Stimulated activated naive CD8-positive, alpha-beta T cell treated with anti-CD3 and anti-CD28 coated beads, Interleukin-15, amount 100 ng/mL, for 72 hours (primary cell): ENCODE data around the gene DCAF5.
A peak's percentile ranks its signal among the peaks of the same experiment; 100 is the strongest.
"Not testable (repeated sequence)": the region's sequence is repeated elsewhere in the genome, so short reads cannot be mapped to it uniquely, and the experiment has no call there.

Experiments
- ATAC-seq: fragments of 150-1000 bp; cut with Tn5 transposase; 2 replicates; pipeline ENCODE4 v1.10.0; 2021; ENCODE audit warnings: mild to moderate bottlenecking, moderate library complexity
- DNase-seq, 2 donors: peaks; one replicate each; pipeline ENCODE4 v3.0.0; 2021 to 2022
- H3K27ac Mint-ChIP-seq, 2 donors: one replicate each; pipeline ENCODE4 v1.8.0; 2022; ENCODE audit warnings: mild to moderate bottlenecking in 2 of 2, mixed read lengths in 2 of 2, moderate library complexity in 2 of 2
- H3K27me3 Mint-ChIP-seq: one replicate; pipeline ENCODE4 v1.8.0; 2022; ENCODE audit warnings: mixed read lengths
- H3K4me1 Mint-ChIP-seq: one replicate; pipeline ENCODE4 v1.8.0; 2022; ENCODE audit warnings: mild to moderate bottlenecking, mixed read lengths
- H3K4me3 Mint-ChIP-seq, 2 donors: one replicate each; pipeline ENCODE4 v1.8.0; 2022; ENCODE audit warnings: mild to moderate bottlenecking in 2 of 2, mixed read lengths in 2 of 2, moderate library complexity in 1 of 2
- H3K9me3 Mint-ChIP-seq, 2 donors: one replicate each; pipeline ENCODE4 v1.8.0; 2022; ENCODE audit warnings: mixed read lengths in 2 of 2

The DCAF5 gene

DNA sequence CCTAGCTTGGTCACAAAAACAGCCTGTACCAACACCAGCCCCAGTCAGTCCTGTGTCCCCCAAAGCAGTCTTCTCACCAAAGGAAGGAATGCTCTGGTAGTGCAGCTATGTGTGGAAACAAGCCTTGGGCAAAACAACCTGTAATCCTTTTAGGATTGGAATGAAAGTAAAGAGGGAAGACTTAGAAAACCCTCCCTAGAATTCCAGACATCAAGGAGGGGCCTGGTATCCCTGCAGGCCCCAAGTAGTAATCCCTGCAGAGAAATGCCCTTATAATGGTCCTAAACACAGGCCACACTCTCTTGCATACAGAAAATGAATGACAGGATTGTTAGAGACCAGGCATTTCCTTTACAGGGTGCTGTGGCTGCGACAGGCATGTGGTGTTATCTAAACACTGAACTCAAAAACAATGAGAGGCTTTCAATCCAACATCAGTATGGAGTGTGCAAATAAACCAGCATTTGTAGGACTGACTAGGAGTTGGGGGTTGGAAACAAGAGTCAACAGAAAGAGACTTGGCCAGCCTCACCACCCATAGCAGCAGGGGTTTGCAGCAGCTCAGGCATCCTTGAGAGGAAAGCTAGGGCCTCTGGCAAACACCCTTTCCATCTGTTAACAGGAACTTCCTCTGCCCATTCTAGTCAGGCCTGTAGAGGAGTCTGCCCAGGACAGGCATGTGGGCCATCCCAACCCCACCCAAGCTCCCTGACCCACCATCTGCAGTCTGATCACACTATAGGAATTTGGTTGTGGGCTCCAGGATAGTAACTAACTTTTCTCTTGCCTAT lies 59.1 kb downstream of the DCAF5 start:
- DNase-seq = no peak
- no peaks in the 10 kb centered on the region for H3K9me3 Mint-ChIP-seq
- peak overlapping the region; percentile 28 to 79 for H3K27ac Mint-ChIP-seq
- H3K4me3 Mint-ChIP-seq = no peak overlapping the region
- no peak for ATAC-seq
- peaks cover 33% of the 10 kb centered on the region for H3K4me1 Mint-ChIP-seq
- H3K27me3 Mint-ChIP-seq = no peaks in the 10 kb centered on the region

DNA sequence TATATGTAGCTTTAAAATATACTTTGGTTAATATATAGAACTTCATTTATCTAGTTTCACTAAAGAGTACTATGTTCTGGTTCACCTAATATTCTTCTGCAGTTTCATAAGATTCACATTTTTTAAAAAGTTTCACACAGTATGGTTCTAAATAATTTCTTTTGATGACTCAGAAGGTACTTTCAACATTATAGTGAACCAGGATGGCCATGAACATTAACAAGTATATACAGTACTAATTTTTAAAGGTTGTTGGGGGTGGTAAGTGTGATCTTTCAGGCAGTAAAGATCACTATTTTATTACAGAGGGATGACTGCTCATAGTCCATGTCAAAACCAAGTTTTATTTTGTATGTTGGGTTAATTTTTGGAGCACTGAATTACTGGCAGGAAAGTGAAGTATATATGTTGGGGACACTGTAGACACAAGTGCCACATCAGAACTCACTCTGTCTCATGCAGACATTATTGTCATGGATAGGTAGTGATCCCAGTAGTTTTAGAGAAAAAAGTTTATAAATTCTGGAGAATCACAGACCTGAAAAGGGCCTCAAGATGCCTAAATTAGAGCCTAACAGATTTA lies 60.0 kb downstream of the DCAF5 start:
- DNase-seq (no peak), ATAC-seq (peak; percentile 84)
- Mint-ChIP-seq H3K27me3 (no peaks in the 10 kb centered on the region), H3K4me3 (peak overlapping the region in 1 of 2 donors; percentile 32), H3K9me3 (no peaks in the 10 kb centered on the region), H3K27ac (peak overlapping the region in 1 of 2 donors; percentile 95), H3K4me1 (peaks cover 30% of the 10 kb centered on the region)

DNA sequence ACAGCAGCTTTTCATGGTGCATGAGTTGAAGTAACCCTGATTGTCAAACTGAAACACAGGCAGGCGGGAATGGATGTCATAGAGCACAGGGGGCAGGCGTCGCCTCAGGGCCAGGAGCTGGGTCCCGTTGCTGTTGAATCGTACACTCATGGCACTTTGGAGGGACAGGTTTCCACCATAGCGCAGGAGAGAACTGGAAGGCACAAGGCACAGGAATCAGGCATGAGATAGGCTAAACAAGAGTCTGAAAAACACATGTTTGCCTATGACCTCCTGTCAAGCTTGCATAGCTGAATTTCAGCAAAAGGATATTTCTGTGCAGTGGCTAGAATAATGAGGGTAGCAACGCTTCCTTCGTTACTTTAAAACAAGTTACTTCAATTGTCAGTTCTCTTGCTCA lies 61.2 kb downstream of the DCAF5 start:
- Mint-ChIP-seq H3K4me3 (no peak overlapping the region), H3K4me1 (peaks cover 27% of the 10 kb centered on the region), H3K27ac (peak overlapping the region in 1 of 2 donors; percentile 35), H3K27me3 (no peaks in the 10 kb centered on the region), H3K9me3 (no peaks in the 10 kb centered on the region)
- ATAC-seq = no peak
- DNase-seq = no peak

DNA sequence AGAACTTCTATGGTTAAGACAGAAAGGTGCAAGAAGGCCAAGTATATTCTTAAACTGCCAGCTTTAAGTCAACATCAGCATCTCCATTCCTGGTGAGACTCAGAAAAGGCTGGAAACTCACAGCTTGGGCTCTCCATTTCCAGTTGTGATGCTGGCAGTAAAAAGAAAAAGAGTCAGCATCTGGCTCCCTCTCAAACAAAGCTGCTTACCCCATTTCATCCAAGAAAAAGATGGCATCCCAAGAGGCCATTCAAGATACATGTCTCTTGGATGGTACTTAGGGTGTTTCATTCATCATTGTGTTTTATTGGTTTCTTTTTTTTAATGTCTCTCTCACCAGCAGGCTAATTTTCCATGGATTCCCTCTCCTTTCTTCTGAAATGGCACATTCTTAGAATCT lies 61.9 kb downstream of the DCAF5 start:
- ATAC-seq = no peak
- Mint-ChIP-seq H3K9me3 (no peaks in the 10 kb centered on the region), H3K4me3 (no peak overlapping the region), H3K27ac (no peak overlapping the region), H3K4me1 (peaks cover 27% of the 10 kb centered on the region), H3K27me3 (no peaks in the 10 kb centered on the region)
- no peak for DNase-seq

DNA sequence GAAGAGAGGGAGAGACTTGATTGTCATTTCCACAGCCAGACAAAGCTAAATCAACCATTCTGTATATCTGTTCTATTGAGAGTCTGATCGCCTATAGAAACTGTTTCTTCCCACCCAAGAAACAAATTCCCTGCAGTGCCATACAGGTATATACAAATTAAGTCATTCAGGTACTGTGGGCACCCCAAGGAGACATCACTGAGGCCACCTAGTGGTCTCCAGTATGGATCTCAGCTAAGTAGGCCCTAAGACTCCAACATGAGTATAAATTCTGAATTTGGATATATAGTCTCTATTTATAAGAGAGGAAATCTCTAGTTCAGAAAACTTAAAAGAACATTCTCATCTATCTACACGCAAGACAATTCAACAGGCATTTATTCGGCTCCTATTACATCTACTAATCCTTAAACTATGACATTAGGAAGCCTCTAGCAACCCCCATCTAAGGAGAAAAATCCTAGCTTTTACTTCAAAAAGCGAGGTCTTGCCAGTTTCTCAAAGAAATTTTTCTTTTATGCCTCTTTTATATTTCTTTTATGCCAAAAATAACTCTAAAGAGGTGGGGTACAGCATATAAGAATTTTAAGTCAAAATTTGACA lies 62.6 kb downstream of the DCAF5 start:
- H3K27ac Mint-ChIP-seq = no peak overlapping the region
- no peaks in the 10 kb centered on the region for H3K9me3 Mint-ChIP-seq
- no peaks in the 10 kb centered on the region for H3K27me3 Mint-ChIP-seq
- ATAC-seq = peak; percentile 80
- H3K4me3 Mint-ChIP-seq = no peak overlapping the region
- DNase-seq = peak in 1 of 2 donors; percentile 20
- H3K4me1 Mint-ChIP-seq = peaks cover 27% of the 10 kb centered on the region

DNA sequence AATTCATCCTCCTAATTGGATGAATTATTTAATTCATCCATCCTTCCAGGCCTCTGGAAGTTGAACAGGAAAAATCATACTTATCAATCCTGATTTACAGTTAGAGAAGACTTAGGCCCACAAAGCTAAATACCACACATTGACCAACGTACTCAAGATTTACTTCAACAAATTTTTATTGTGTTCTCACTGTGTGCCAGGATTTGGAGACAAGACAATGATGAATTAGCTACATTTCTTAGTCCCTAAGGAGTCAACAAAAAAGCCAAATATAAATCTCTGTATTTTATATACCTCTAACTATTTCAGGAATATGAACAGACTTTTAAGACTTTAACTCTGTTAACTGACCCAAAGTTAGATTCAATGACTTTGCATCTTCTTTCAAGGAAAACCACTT lies 63.9 kb downstream of the DCAF5 start:
- no peaks in the 10 kb centered on the region for H3K9me3 Mint-ChIP-seq
- H3K4me3 Mint-ChIP-seq = no peak overlapping the region

DNA sequence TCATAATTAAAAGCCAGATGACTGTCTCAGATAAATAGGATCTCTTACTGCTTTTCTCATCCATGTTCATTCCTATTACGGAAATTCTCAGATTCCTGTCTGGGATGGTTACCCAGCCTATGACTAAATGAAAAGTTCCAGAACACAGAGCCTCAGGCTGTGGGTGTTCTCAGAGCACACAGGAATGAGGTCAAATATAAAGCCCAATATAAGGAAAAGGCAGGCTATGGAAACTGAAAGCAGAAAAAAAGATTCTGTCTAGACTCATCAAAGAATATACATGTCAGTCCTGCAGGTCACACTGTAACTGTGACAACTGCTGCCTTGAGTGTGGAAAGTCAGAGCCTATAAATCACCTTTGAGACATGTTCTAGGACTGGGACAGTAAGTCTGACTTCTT lies 64.3 kb downstream of the DCAF5 start:
- DNase-seq (no peak), ATAC-seq (peak; percentile 73)
- Mint-ChIP-seq H3K27me3 (no peaks in the 10 kb centered on the region), H3K4me1 (peaks cover 21% of the 10 kb centered on the region), H3K9me3 (no peaks in the 10 kb centered on the region), H3K4me3 (no peak overlapping the region), H3K27ac (no peak overlapping the region)

More for the DNA sequence above, 63.9 kb downstream of the DCAF5 start:
- DNase-seq (no peak), ATAC-seq (no peak)
- H3K27ac Mint-ChIP-seq = no peak overlapping the region
- no peaks in the 10 kb centered on the region for H3K27me3 Mint-ChIP-seq
- H3K4me1 Mint-ChIP-seq = peaks cover 21% of the 10 kb centered on the region

DNA sequence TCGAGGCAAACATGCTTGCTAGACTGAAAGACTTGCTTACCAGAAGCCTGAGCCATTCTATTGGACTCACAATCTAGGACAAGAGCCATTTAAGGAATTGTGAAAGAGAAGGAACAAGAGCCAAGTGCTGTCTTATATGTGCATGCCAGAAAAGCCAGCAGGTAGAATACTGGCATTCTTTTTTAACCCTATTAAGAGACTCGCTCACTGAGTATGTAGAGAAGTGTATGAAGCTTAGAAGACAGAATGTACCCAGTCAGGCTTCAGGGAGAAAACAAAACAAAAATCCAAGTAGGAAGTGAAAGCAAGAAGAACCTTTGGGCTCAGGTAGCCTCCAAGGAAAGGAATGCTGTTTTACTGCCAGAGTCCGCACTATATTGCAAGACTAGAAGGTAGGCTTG lies 65.9 kb downstream of the DCAF5 start:
- Mint-ChIP-seq H3K27ac (peak overlapping the region in 1 of 2 donors; percentile 7), H3K4me3 (no peak overlapping the region), H3K9me3 (no peaks in the 10 kb centered on the region), H3K27me3 (no peaks in the 10 kb centered on the region), H3K4me1 (peaks cover 18% of the 10 kb centered on the region)
- no peak for DNase-seq
- ATAC-seq = no peak

DNA sequence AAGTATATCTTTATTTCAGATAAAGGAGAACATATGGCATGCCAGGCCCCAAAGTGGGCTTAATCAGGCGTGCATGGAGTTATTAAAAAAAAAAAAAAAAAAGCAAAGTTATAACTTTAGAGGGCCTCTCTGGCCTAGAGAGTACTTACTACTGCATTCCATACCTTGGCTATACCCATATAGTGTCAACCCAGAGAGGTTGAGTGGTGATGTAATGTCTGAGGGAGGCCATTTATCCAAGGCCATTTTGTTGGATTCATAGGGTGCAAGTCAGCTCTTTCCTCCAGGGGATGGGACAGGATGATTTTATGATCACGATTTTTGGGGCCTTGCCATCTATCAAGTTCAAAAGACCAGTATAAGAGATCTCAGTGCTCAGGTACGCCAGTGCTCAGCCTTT lies 66.4 kb downstream of the DCAF5 start:
- Mint-ChIP-seq H3K27ac (peak overlapping the region in 1 of 2 donors; percentile 24), H3K4me1 (peaks cover 21% of the 10 kb centered on the region), H3K4me3 (no peak overlapping the region), H3K27me3 (no peaks in the 10 kb centered on the region), H3K9me3 (no peaks in the 10 kb centered on the region)
- DNase-seq = no peak
- no peak for ATAC-seq

DNA sequence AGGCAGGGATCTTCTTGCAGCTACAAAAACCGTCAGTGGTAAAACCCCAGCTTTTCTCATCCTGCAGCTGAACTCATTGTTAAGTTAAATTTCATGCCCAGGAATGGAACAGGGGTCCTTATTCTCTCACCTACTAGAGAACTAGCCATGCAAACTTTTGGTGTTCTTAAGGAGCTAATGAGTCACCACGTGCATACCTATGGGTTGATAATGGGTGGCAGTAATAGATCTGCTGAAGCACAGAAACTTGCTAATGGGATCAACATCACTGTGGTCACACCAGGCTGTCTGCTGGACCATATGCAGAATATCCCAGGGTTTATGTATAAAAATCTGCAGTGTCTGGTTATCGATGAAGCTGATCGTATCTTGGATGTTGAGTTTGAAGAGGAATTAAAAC lies 68.9 kb downstream of the DCAF5 start:
- H3K4me3 Mint-ChIP-seq = no peak overlapping the region
- H3K4me1 Mint-ChIP-seq = peaks cover 38% of the 10 kb centered on the region
- H3K9me3 Mint-ChIP-seq = no peaks in the 10 kb centered on the region
- no peak for ATAC-seq
- no peak for DNase-seq
- no peaks in the 10 kb centered on the region for H3K27me3 Mint-ChIP-seq
- peak overlapping the region in 1 of 2 donors; percentile 87 for H3K27ac Mint-ChIP-seq

DNA sequence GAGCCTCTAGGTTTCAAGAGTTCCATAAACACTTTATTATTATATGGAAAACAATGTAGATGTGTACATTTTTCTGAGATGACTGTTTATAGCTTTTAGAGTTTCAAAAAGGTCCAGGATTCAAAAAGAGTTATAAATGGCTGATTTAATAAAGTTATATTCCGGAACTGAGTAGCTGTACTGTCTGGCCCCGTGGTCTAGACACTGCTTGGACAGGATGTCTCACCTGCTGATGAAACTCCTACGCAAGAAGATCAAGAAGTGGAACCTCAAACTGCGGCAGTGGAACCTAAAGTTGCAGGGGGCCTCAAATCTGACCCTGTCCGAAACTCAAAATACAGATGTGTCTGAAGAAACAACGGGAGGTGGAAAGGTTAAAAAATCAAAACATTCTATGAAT lies 69.7 kb downstream of the DCAF5 start:
- DNase-seq (no peak), ATAC-seq (peak; percentile 54)
- no peaks in the 10 kb centered on the region for H3K27me3 Mint-ChIP-seq
- H3K4me3 Mint-ChIP-seq = no peak overlapping the region
- no peaks in the 10 kb centered on the region for H3K9me3 Mint-ChIP-seq
- peaks cover 47% of the 10 kb centered on the region for H3K4me1 Mint-ChIP-seq
- peak overlapping the region; percentile 72 to 87 for H3K27ac Mint-ChIP-seq

DNA sequence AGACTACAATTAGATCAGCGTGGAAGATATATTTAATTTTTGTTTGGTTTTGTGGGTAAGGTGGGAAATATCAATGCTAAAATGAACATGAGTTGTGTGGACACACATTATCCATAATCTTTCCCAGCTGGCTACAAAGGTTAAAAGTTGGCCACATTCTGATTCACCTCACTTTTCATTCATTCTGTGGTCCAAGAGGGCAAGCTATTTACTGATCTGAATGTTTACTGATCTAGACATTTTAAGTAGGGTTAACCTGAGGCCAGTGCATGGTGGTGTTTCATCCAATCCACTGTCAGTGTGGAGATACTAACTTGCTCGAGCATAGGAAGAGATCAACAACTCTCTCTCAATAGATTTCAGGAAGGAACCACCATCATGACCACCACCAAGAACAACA lies 71.6 kb downstream of the DCAF5 start:
- Mint-ChIP-seq H3K4me3 (no peak overlapping the region), H3K4me1 (peaks cover 51% of the 10 kb centered on the region), H3K27me3 (no peaks in the 10 kb centered on the region), H3K9me3 (no peaks in the 10 kb centered on the region), H3K27ac (no peak overlapping the region)
- DNase-seq = no peak
- no peak for ATAC-seq

DNA sequence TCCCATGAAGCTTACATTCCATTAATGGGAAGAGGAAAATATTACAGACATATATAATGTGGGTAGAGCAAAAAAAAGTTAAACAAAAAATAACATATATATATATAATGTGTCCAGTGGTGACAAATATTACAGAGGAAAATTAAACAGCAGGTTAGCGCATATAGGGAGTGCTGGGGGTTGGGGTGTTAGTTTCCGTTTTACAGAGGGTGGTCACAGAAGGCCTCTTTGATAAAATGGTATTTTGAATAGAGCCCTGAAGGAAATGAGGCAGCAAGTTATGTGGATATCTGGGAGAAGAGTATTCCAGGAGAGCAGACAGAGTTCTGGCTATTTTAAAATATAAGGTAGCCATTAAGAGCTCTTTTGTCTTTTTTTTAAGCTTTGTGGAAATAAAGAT lies 73.2 kb downstream of the DCAF5 start:
- H3K4me3 Mint-ChIP-seq = no peak overlapping the region
- peak; percentile 68 for ATAC-seq
- DNase-seq = no peak
- H3K4me1 Mint-ChIP-seq = peaks cover 51% of the 10 kb centered on the region
- H3K27ac Mint-ChIP-seq = peak overlapping the region in 1 of 2 donors; percentile 6
- no peaks in the 10 kb centered on the region for H3K9me3 Mint-ChIP-seq
- no peaks in the 10 kb centered on the region for H3K27me3 Mint-ChIP-seq

DNA sequence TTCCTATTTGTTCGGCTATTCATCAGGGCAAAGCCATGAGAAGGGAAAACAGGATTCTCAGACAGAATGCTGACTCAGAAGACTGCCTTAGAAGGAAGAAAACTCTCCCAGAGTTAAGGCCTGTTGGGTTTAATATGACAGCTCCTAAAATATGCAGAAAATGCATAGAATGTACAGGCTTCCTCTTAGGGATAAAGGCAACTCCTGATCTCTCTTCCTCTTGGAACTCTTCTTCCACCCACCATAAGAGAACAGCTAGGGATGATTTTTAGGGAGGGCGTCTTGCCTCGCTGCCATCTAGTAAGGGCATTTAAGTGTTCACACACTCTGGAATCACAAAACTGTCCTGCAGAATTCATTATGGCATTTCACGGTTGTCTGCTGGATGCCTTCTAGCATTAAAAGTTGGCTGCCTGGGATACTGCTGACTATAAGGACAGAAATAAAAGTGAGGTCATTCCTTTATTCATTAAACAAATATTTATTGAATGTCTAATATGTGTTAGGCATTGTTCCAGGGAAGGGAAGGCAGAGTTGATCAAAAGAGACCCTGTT lies 73.7 kb downstream of the DCAF5 start:
- no peak for DNase-seq
- Mint-ChIP-seq H3K27ac (peak overlapping the region; percentile 6 to 67), H3K4me1 (peaks cover 54% of the 10 kb centered on the region), H3K27me3 (no peaks in the 10 kb centered on the region), H3K9me3 (no peaks in the 10 kb centered on the region), H3K4me3 (peak overlapping the region in 1 of 2 donors; percentile 1)
- no peak for ATAC-seq

DNA sequence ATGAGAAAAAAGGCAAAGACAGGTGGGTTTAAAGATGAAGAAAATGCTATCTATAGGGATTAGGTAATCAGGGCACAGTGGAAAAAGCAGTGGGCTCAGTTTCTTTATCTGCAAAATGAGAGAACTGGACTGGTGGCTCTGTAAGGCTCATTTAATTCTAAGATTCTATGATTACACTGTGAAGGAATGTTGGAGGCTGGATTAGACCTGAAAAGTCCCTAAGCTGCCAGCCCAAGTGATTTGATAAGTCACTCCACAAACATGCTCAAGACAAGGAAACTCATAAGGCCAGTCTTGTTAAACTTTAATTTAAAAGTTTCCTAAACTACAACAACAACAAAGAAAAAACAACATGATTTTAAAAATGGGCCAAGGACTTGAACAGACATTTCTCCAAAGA lies 75.1 kb downstream of the DCAF5 start:
- DNase-seq = no peak
- ATAC-seq = no peak
- no peak overlapping the region for H3K4me3 Mint-ChIP-seq
- H3K27ac Mint-ChIP-seq = no peak overlapping the region
- H3K4me1 Mint-ChIP-seq = peaks cover 53% of the 10 kb centered on the region
- no peaks in the 10 kb centered on the region for H3K27me3 Mint-ChIP-seq
- H3K9me3 Mint-ChIP-seq = no peaks in the 10 kb centered on the region

DNA sequence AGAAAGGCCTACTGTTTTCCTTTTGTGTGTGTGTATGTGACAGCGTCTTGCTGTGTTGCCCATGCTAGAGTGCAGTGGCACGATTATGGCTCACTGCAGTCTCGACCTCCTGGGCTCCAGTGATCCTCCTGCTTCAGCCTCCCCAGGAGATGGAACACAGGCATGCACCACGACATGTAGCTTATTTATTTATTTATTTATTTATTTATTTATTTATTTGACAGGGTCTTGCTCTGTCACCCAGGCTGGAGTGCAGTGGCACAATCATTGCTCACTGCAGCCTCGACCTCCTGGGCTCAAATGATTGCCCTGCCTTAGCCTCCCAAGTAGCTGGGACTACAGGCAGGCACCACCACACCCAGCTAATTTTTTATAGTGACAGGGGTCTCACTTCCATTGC lies 75.7 kb downstream of the DCAF5 start:
- not testable (repeated sequence) for H3K9me3 Mint-ChIP-seq, ATAC-seq, H3K27ac Mint-ChIP-seq, H3K27me3 Mint-ChIP-seq, DNase-seq, H3K4me3 Mint-ChIP-seq
- H3K4me1 Mint-ChIP-seq = peaks cover 59% of the 10 kb centered on the region
